AG09309 (cell line): Measurements from ENCODE around the gene TM2D3.

ENCODE experiments used
- DNase-seq: peaks from one replicate; pipeline ENCODE4 v3.0.0-alpha.2; 2010; ENCODE audit warnings: low read depth
- H3K4me3 ChIP-seq: 2 replicates; pipeline ENCODE4 v1.5.1; 2011; ENCODE audit warnings: mild to moderate bottlenecking, low read depth, low read length, moderate library complexity; ENCODE audit not compliant: control insufficient read depth
- CTCF ChIP-seq: IDR thresholded peaks from 2 replicates; pipeline ENCODE4 v1.5.1; 2011; ENCODE audit warnings: mild to moderate bottlenecking, low read depth, low read length, inconsistent platforms; ENCODE audit not compliant: insufficient read depth, control insufficient read depth; ENCODE audit errors: missing control alignments

Gene TM2D3

GRCh38 chr15:101641129-101641764 is 10.9 kb downstream of the TM2D3 start:
- DNase-seq: no peak
- TF ChIP-seq CTCF: peak; percentile 85
- H3K4me3 ChIP-seq: no peak overlapping the region

GRCh38 chr15:101639667-101640066 is 12.5 kb downstream of the TM2D3 start:
- H3K4me3 ChIP-seq: no peak overlapping the region
- no peak for DNase-seq
- no peak for TF ChIP-seq CTCF

- H3K4me3 ChIP-seq: no peak overlapping the region
- no peak for TF ChIP-seq CTCF
- no peak for DNase-seq
Observed at GRCh38 chr15:101637919-101638318, 14.3 kb downstream of the TM2D3 start.

- no peak for TF ChIP-seq CTCF
- H3K4me3 ChIP-seq: no peak overlapping the region
- no peak for DNase-seq
Observed at GRCh38 chr15:101637516-101637915, 14.7 kb downstream of the TM2D3 start.

- no peak for DNase-seq
- no peak for TF ChIP-seq CTCF
- no peak overlapping the region for H3K4me3 ChIP-seq
Observed at GRCh38 chr15:101637038-101637437, 15.1 kb downstream of the TM2D3 start.

- TF ChIP-seq CTCF: no peak
- no peak overlapping the region for H3K4me3 ChIP-seq
- DNase-seq: no peak
Observed at GRCh38 chr15:101635944-101636727, 16.0 kb downstream of the TM2D3 start.
